Suppressor macrophage (primary cell): Measurements from ENCODE around the gene SERF1A.
"Not testable (repeated sequence)": the region's sequence is repeated elsewhere in the genome, so short reads cannot be mapped to it uniquely, and the experiment has no call there.

Source experiments
- DNase-seq, 4 experiments: peaks; one replicate each; pipeline ENCODE4 v3.0.0-alpha.2; 2020 to 2022
- total RNA-seq, 17 experiments: gene quantifications; one replicate each; lab custom pipeline; 2026; ENCODE audit warnings: mixed read lengths in 6 of 17, inconsistent platforms in 3 of 17; lab: John Stamatoyannopoulos, UW

Gene SERF1A
- 0 to 0.28 (median 0) reads per million in 17 experiments for total RNA-seq

DNA sequence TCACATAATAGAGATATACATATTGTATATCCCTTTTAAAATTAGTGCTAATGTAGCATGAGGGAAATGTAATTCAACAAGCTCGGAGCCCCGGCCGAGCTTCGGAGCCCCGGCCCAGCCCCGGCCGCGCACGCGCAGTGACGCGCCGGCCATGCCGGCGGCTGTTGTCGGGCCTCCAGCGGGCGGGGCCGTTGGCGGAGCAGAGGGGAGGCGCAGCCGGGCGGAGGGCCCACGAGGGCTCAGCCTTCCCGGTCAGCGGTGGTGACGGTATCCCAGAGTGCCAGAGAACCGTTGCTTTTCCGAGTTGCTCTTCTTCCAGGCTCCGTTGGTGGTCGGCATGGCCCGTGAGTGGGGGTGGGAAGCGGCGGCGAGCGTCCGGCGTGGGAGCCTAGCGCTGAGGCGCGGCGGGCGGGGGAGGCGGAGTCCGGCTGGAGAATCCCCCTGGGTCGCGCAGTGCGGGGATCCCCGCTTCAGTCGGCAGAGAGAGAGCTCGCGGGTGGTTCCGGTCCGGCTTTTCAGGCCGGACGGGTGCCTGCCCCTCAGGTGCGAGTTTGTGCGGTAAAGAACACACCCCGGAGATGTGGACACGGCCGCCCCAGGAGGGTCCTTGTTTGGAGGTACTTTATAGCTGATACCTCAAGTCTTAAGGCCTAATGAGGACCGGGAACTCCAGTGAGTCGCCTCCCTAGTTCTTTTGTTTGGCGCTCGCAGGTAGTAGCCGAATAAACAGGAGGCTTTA is at the start of gene SERF1A:
TSS of gene SERF1A (plus strand) at position 137 of the 739 bp plus-strand sequence. CDS start at position 338, 201 bp downstream.
- DNase-seq, result not testable (repeated sequence)

DNA sequence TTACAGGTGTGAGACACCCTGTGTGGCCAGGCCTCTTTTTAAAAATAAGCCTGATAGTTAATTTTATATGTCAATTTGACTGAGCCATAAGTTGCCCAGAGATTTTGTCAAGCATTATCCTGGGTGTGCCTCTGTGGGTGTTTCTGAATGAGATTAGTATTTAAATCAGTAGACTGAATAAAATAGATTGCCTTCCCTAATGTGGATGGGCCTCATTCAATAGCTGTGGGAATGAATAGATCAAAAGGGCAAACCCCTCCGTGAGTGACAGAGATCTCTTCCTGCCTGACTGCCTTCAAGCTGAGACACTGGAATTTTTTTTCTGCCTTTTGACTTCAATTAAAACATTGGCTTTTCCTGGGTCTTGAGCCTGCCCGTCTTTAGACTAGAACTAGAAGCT is 33.7 kb upstream of the SERF1A start:
- not testable (repeated sequence) for DNase-seq

DNA sequence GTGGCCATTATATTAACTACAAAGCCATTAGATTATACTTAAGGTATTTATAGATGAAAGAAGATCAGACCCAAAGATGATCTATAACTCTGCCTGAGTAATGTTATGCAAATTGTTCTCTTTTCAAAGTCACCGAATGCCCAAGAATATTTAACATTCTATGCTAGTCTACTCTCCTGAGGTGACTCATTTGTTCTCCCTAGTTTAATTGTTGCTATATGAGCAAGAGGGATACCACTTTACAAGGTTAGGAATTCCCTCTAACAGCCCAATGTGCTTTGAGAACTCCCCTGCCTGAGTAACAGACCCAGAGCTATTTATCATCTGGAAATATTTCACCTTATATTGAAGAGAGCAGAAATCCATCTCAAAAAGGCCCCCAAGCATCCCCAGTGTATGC is 29.8 kb upstream of the SERF1A start:
- DNase-seq, result not testable (repeated sequence)

DNA sequence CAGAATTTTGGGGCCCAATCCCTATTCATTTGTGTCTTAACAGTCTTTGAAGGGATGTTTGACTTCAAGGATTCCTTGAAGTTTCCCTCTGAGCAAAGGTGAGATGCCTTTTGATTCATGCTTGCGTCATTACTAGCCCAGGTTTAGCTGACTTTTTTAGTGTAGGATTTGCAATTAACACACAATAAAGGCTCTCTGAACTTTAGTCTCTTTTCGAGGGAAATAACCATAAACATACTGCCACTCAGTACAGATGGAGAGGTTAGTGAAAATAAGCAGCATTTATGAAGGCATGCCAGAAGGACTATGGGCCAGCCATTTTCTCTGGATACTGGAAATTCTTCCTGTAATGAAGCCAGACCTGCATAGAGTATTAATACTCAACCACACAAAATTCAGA is 4.4 kb upstream of the SERF1A start:
- DNase-seq, result not testable (repeated sequence)

DNA sequence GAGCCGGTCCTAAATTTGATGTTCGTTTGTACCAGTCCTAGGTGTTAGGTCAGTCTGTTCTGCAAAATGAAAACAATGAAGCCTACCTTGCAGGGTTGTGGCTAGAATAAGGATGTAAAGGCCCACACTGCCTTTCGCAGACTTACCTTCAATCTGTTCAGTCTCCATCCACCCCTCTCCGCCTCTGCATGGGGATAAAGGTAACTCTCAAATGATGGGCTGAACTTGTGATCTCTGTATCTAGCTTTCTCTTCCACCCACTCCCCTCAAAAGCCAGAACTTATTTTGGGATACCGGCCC is 753 bp downstream of the SERF1A start:
- DNase-seq, result not testable (repeated sequence)

DNA sequence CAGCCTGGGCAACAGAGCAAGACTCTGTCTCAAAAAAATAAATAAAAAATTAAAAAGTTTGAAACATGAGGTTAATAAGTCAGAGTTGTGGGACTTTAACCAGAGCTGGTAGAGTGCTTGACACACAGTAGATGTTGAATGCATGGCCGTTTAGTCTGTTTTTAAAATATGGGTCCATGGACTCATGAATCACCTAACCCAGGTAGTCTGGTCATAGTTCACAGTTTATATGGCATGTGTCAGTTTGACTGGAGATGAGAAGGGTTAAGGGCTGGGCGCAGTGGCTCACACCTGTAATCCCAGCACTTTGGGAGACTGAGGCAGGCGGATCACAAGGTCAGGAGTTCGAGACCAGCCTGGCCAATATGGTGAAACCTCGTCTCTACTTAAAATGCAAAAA is 6.2 kb downstream of the SERF1A start:
- DNase-seq, result not testable (repeated sequence)

GRCh38 chr5:70916829-70917228 is 16.4 kb downstream of the SERF1A start:
- DNase-seq, result not testable (repeated sequence)

- not testable (repeated sequence) for DNase-seq
Measured at GRCh38 chr5:70925211-70925562, 24.7 kb downstream of the SERF1A start.

DNA sequence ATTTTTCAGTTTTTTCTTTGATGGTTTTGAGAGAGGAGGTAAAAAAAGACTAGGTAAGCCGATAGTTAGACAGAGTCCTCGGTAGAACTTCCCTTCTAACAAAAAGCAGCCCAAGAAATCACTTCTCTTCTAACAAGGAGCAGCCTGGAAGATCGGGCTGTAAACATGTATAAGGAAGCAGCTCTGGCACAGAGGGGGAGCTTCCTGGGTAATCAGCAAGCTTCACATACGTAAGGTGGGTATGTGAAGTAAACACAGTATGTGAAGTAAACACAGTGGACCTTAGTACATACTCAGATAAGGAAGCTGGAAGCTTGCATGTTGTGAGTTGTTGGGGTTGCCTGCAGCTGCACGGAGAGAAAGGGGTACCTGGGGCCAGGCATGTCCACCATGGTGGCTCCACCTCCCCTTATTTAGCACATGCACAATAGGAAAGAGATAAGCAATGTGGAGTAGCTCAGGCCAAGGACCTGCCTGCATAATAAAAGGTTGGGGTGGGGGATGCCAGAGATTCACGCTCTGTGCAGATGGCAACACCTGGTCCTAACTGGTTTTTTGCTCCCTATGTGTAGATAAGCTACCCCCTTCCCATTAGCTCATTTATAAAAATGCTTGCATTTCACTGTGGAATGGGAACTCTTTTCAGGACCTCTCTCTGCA is 31.4 kb downstream of the SERF1A start:
- DNase-seq, result not testable (repeated sequence)

- DNase-seq, result not testable (repeated sequence)
Measured at GRCh38 chr5:70932560-70932959, 32.1 kb downstream of the SERF1A start.

DNA sequence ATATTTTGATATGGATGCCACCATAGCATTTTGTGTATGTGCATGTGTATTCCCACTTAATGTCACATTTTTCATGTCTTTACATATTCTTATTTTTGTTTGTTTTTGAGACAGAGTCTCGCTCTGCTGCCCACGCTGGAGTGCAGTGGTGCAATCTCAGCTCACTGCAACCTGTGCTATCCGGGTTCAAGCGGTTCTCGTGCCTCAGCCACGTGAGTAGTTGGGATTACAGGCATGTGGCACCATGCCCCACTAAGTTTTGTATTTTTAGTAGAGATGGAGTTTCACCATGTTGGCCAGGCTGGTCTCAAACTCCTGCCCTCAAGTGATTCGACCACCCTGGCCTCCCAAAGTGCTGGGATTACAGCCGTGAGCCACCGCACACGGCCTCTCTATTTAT is 52.6 kb downstream of the SERF1A start:
- not testable (repeated sequence) for DNase-seq
